ENCODE measurements around the gene AMMECR1. TPM values are rescaled to one million over a fixed set of nuclear protein-coding genes. Genes with fewer than 3 reads are reported as not detected.

The AMMECR1 gene
- total and polyA plus RNA-seq, 2 experiments from 2014 or later, result 16.9 to 32.5 TPM

DNA sequence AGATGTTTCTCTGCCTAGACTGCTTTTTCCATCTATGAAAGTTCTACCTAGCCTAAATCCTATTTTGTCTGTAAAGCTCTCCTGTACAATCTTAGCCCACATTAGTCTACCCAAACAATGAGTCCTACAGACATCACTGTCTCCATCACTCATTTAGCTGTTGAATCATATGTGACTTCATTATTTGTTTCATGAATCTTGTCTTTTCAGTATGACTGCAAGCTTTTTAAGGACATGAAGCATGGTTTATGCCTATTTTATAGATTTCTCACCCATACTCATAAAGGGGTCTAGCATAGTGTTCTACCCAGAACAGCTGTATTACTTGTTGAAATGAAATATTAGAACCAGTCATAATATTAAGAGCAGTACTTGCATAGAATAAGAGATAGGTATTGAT, 13.0 kb downstream of the AMMECR1 start:
- Histone ChIP-seq H4K20me1 (replicated peaks; ENCODE audit: insufficient read depth) (no peaks in the 10 kb centered on the region; the same call in 1 of the 2 replicates), H3F3A (replicated peaks; ENCODE audit: low read depth) (no peaks in the 10 kb centered on the region), H3K36me3 (ENCODE audit: insufficient read depth) (no peaks in the 10 kb centered on the region), H3K27ac (ENCODE audit: low read depth) (no peak overlapping the region), H3K4me1 (ENCODE audit: insufficient read depth) (peaks cover 9% of the 10 kb centered on the region; the same call in 1 of the 2 replicates), H3K9me2 (ENCODE audit: insufficient read depth) (no peaks in the 10 kb centered on the region), H2AFZ (no peak overlapping the region), H3K4me2 (no peak overlapping the region), H3K4me3 (no peak overlapping the region), H3K79me2 (replicated peaks; ENCODE audit: insufficient read depth) (peaks cover 94% of the 10 kb centered on the region), H3K27me3 (ENCODE audit: insufficient read depth) (no peaks in the 10 kb centered on the region)
- H3K27ac Mint-ChIP-seq, result no peak overlapping the region
- no peaks in the 10 kb centered on the region for H3K27me3 Mint-ChIP-seq (ENCODE audit: insufficient read depth, low read depth, poor library complexity)
- TF ChIP-seq NANOG (IDR thresholded peaks at IDR 0.05; ENCODE audit: borderline replicate concordance), result no peak
- TF ChIP-seq, protein P1, sequence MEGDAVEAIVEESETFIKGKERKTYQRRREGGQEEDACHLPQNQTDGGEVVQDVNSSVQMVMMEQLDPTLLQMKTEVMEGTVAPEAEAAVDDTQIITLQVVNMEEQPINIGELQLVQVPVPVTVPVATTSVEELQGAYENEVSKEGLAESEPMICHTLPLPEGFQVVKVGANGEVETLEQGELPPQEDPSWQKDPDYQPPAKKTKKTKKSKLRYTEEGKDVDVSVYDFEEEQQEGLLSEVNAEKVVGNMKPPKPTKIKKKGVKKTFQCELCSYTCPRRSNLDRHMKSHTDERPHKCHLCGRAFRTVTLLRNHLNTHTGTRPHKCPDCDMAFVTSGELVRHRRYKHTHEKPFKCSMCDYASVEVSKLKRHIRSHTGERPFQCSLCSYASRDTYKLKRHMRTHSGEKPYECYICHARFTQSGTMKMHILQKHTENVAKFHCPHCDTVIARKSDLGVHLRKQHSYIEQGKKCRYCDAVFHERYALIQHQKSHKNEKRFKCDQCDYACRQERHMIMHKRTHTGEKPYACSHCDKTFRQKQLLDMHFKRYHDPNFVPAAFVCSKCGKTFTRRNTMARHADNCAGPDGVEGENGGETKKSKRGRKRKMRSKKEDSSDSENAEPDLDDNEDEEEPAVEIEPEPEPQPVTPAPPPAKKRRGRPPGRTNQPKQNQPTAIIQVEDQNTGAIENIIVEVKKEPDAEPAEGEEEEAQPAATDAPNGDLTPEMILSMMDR (conservative IDR thresholded peaks at IDR 0.05; ENCODE audit: low read depth in 2 of 2), result no peak
- no peak for TF ChIP-seq POLR2AphosphoS5 (IDR thresholded peaks at IDR 0.05; ENCODE audit: low read depth)
- no peak for TF ChIP-seq STAT1 (IDR thresholded peaks at IDR 0.05; ENCODE audit: unreplicated experiment)
- no peak for TF ChIP-seq ZNF114 (CRISPR knock-in tag; IDR thresholded peaks at IDR 0.05)
- no peak for TF ChIP-seq JUNB (IDR thresholded peaks at IDR 0.05; ENCODE audit: unreplicated experiment)
- no peak for TF ChIP-seq ETS1 (IDR thresholded peaks at IDR 0.05)
- TF ChIP-seq ZNF331 (CRISPR knock-in tag; IDR thresholded peaks at IDR 0.05; ENCODE audit: low read depth), result no peak
- TF ChIP-seq, protein P2, sequence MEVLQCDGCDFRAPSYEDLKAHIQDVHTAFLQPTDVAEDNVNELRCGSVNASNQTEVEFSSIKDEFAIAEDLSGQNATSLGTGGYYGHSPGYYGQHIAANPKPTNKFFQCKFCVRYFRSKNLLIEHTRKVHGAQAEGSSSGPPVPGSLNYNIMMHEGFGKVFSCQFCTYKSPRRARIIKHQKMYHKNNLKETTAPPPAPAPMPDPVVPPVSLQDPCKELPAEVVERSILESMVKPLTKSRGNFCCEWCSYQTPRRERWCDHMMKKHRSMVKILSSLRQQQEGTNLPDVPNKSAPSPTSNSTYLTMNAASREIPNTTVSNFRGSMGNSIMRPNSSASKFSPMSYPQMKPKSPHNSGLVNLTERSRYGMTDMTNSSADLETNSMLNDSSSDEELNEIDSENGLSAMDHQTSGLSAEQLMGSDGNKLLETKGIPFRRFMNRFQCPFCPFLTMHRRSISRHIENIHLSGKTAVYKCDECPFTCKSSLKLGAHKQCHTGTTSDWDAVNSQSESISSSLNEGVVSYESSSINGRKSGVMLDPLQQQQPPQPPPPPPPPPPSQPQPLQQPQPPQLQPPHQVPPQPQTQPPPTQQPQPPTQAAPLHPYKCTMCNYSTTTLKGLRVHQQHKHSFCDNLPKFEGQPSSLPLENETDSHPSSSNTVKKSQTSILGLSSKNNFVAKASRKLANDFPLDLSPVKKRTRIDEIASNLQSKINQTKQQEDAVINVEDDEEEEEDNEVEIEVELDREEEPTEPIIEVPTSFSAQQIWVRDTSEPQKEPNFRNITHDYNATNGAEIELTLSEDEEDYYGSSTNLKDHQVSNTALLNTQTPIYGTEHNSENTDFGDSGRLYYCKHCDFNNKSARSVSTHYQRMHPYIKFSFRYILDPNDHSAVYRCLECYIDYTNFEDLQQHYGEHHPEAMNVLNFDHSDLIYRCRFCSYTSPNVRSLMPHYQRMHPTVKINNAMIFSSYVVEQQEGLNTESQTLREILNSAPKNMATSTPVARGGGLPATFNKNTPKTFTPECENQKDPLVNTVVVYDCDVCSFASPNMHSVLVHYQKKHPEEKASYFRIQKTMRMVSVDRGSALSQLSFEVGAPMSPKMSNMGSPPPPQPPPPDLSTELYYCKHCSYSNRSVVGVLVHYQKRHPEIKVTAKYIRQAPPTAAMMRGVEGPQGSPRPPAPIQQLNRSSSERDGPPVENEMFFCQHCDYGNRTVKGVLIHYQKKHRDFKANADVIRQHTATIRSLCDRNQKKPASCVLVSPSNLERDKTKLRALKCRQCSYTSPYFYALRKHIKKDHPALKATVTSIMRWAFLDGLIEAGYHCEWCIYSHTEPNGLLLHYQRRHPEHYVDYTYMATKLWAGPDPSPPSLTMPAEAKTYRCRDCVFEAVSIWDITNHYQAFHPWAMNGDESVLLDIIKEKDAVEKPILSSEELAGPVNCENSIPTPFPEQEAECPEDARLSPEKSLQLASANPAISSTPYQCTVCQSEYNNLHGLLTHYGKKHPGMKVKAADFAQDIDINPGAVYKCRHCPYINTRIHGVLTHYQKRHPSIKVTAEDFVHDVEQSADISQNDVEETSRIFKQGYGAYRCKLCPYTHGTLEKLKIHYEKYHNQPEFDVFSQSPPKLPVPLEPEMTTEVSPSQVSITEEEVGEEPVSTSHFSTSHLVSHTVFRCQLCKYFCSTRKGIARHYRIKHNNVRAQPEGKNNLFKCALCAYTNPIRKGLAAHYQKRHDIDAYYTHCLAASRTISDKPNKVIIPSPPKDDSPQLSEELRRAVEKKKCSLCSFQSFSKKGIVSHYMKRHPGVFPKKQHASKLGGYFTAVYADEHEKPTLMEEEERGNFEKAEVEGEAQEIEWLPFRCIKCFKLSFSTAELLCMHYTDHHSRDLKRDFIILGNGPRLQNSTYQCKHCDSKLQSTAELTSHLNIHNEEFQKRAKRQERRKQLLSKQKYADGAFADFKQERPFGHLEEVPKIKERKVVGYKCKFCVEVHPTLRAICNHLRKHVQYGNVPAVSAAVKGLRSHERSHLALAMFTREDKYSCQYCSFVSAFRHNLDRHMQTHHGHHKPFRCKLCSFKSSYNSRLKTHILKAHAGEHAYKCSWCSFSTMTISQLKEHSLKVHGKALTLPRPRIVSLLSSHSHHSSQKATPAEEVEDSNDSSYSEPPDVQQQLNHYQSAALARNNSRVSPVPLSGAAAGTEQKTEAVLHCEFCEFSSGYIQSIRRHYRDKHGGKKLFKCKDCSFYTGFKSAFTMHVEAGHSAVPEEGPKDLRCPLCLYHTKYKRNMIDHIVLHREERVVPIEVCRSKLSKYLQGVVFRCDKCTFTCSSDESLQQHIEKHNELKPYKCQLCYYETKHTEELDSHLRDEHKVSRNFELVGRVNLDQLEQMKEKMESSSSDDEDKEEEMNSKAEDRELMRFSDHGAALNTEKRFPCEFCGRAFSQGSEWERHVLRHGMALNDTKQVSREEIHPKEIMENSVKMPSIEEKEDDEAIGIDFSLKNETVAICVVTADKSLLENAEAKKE (CRISPR knock-in tag; IDR thresholded peaks at IDR 0.05), result no peak
- no peak for TF ChIP-seq REST (IDR thresholded peaks at IDR 0.05; ENCODE audit: unreplicated experiment)
- no peak for TF ChIP-seq EZH2phosphoT487 (IDR thresholded peaks at IDR 0.05; ENCODE audit: unreplicated experiment)
- no peak for TF ChIP-seq CREB1 (CRISPR knock-in tag; IDR thresholded peaks at IDR 0.05; ENCODE audit: low read depth)
- no peak for TF ChIP-seq EZH2 (IDR thresholded peaks at IDR 0.05; ENCODE audit: low read depth, unreplicated experiment)
- no peak for DNase-seq (ENCODE audit: low spot score)
- no peak overlapping the region for H3K4me3 Mint-ChIP-seq
- peaks cover 20% of the 10 kb centered on the region for H3K4me1 Mint-ChIP-seq
- ATAC-seq, result no peak
- H3K36me3 Mint-ChIP-seq (ENCODE audit: low read depth), result no peaks in the 10 kb centered on the region
- H3K9me3 Mint-ChIP-seq, result no peaks in the 10 kb centered on the region

Measured in GM23338 (cell line).